Left lung (tissue), 14 donors: ENCODE measurements around the gene MAOB. TPM values are rescaled to one million over a fixed set of nuclear protein-coding genes. Genes with fewer than 3 reads are reported as not detected.
"Not testable (repeated sequence)": the region's sequence is repeated elsewhere in the genome, so short reads cannot be mapped to it uniquely, and the experiment has no call there.

Experiments
- ATAC-seq: fragments of 200-7000 bp; cut with Tn5 transposase; one replicate; pipeline ENCODE4 v1.9.1; 2020; ENCODE audit warnings: moderate library complexity
- DNase-seq, 4 donors: peaks; one replicate each; pipeline ENCODE4 v3.0.0-alpha.2; 2013 to 2020
- H3K27ac ChIP-seq, 2 donors: fragments of 200-600 bp; sonication (generic) in 1 of 2; one replicate each; pipeline versions ENCODE4 v1.5.0 to v1.8.0; 2020 to 2021
- H3K27me3 ChIP-seq, 2 donors: fragments of 200-600 bp; sonication (generic) in 1 of 2; one replicate each; pipeline versions ENCODE4 v1.5.0 to v1.8.0; 2020 to 2021
- H3K36me3 ChIP-seq, 2 donors: fragments of 200-600 bp; sonication (generic) in 1 of 2; one replicate each; pipeline versions ENCODE4 v1.5.0 to v1.8.0; 2020 to 2021
- H3K4me1 ChIP-seq, 2 donors: fragments of 200-600 bp; one replicate each; pipeline ENCODE4 v1.8.0; 2021
- H3K4me3 ChIP-seq, 2 donors: fragments of 200-600 bp; sonication (generic) in 1 of 2; one replicate each; pipeline versions ENCODE4 v1.5.0 to v1.8.0; 2020 to 2021; ENCODE audit warnings: mild to moderate bottlenecking in 1 of 2
- H3K9me3 ChIP-seq, 2 donors: fragments of 200-600 bp; sonication (generic) in 1 of 2; one replicate each; pipeline versions ENCODE4 v1.5.0 to v1.8.0; 2020 to 2021
- intact Hi-C, 2 donors: fragments of 100-400 bp; cut with DNase I; formaldehyde crosslinking; loops; one replicate each; pipeline versions ENCODE4 v1.11.2 to v1.14.2; 2022
- long read RNA-seq, 12 donors: library from polyadenylated mRNA in 2 of 12; unstranded in 2 of 12; transcript quantifications; one replicate each; pipeline ENCODE4 v2.0.0 and lab custom pipeline, GENCODE V29; 2019 to 2026
- polyA plus RNA-seq, 6 donors: library from polyadenylated mRNA; unstranded; fragments of 120-200 nt; gene quantifications; one replicate each; pipeline ENCODE4 v1.2.1, GENCODE V29; 2013; ENCODE audit not compliant: insufficient read length in 6 of 6
- total RNA-seq, 2 donors: library from RNA; stranded (reverse); fragmentation: NEBNext Ultra II Directional; extraction: Animal tissue kit (Norgen Biotek cat#: 25700); gene quantifications; one replicate each; pipeline ENCODE4 v1.2.1, GENCODE V29; 2021
- TF ChIP-seq, protein P1 (sequence below), 2 donors: fragments of 200-600 bp; sonication (generic) in 1 of 2; IDR thresholded peaks; one replicate each; pipeline versions ENCODE4 v1.5.0 to v1.8.0; 2021; ENCODE audit warnings: antibody characterized with exemption in 2 of 2
- donor health status: DM: no; HTN: yes; CAD: no.
- donor health status: DM: no; HTN: no; CAD: no.

The MAOB gene
- total RNA-seq: 10 to 100 TPM; 19.5 to 20.6 TPM
- polyA plus RNA-seq: 10 to 100 TPM in 5 of 6 donors, 1 to 10 TPM in 1; 8.8 to 13.3 (median 11.8) TPM
- long read RNA-seq, donor 1, partial matches to known transcripts: 0 of 3 reads
- long read RNA-seq, donor 1, other reads (novel, unspliced or antisense): 0 of 3 reads
- long read RNA-seq, donor 2, partial matches to known transcripts: 0 of 2 reads
- long read RNA-seq, donor 2, other reads (novel, unspliced or antisense): 0 of 2 reads
- long read RNA-seq, donor 3, partial matches to known transcripts: 0 of 3 reads
- long read RNA-seq, donor 3, other reads (novel, unspliced or antisense): 0 of 3 reads
- long read RNA-seq, donor 4, transcript MAOB-201 (15 exons, 2,566 nt): major isoform, 5 of 8 reads
- long read RNA-seq, donor 4, partial matches to known transcripts: 1 of 8 reads
- long read RNA-seq, donor 4, other reads (novel, unspliced or antisense): 2 of 8 reads
- long read RNA-seq, donor 5, partial matches to known transcripts: 0 of 1 reads
- long read RNA-seq, donor 5, other reads (novel, unspliced or antisense): 0 of 1 reads
- long read RNA-seq, donor 6, partial matches to known transcripts: 0 of 2 reads
- long read RNA-seq, donor 6, other reads (novel, unspliced or antisense): 0 of 2 reads
- long read RNA-seq, donor 7, partial matches to known transcripts: 0 of 1 reads
- long read RNA-seq, donor 7, other reads (novel, unspliced or antisense): 0 of 1 reads
- long read RNA-seq, donor 8, transcript MAOB-201 (15 exons, 2,566 nt): major isoform, 5 of 5 reads
- long read RNA-seq, donor 8, partial matches to known transcripts: 0 of 5 reads
- long read RNA-seq, donor 8, other reads (novel, unspliced or antisense): 0 of 5 reads
- long read RNA-seq, donor 9: 0 reads
- long read RNA-seq, donor 10, partial matches to known transcripts: 0 of 2 reads
- long read RNA-seq, donor 10, other reads (novel, unspliced or antisense): 0 of 2 reads
- long read RNA-seq, donor 11, partial matches to known transcripts: 0 of 3 reads
- long read RNA-seq, donor 11, other reads (novel, unspliced or antisense): 0 of 3 reads
- long read RNA-seq, donor 12, transcript MAOB-201 (15 exons, 2,566 nt): major isoform, 8 of 8 reads
- long read RNA-seq, donor 12, partial matches to known transcripts: 0 of 8 reads
- long read RNA-seq, donor 12, other reads (novel, unspliced or antisense): 0 of 8 reads

DNA sequence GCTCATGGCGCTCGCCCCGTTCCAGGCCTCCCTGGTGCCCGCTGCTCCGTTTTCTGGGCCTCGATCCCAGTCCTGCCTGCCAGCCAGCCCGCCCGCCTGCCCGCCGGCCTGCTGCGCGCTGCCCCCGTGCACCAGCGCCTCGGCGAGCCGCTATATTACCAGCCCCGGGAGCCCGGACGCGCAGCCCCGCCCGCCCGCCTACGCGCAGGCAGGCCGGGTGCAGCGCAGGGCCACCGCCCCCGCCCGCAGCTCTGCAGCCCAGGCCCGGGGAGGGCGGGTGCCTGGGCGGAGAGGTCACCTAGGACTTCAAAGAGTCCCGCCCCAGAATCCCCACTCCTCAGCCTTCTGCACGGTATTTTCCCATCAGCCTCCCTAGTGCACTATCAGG, at the start of gene MAOB:
TSS of gene MAOB (minus strand) at position 157 of the 388 bp plus-strand sequence. CDS start at position 6, 151 bp downstream.
- no peaks in the 10 kb centered on the region for H3K4me1 ChIP-seq
- peak within 1 kb of the TSS in 1 of 2 donors; percentile 28 for H3K27ac ChIP-seq
- no peaks in the 10 kb centered on the region for H3K9me3 ChIP-seq
- H3K4me3 ChIP-seq: peak within 1 kb of the TSS; percentile 21 to 25
- DNase-seq (peak in 3 of 4 donors; percentile 24 to 67 (median 39)), ATAC-seq (peak; percentile 94)
- intact Hi-C loops: no loop called here
- H3K36me3 ChIP-seq: no peaks in the 10 kb centered on the region
- peaks cover 0 to 14% of the 10 kb centered on the region in 2 donors for H3K27me3 ChIP-seq
- TF ChIP-seq, protein P1, sequence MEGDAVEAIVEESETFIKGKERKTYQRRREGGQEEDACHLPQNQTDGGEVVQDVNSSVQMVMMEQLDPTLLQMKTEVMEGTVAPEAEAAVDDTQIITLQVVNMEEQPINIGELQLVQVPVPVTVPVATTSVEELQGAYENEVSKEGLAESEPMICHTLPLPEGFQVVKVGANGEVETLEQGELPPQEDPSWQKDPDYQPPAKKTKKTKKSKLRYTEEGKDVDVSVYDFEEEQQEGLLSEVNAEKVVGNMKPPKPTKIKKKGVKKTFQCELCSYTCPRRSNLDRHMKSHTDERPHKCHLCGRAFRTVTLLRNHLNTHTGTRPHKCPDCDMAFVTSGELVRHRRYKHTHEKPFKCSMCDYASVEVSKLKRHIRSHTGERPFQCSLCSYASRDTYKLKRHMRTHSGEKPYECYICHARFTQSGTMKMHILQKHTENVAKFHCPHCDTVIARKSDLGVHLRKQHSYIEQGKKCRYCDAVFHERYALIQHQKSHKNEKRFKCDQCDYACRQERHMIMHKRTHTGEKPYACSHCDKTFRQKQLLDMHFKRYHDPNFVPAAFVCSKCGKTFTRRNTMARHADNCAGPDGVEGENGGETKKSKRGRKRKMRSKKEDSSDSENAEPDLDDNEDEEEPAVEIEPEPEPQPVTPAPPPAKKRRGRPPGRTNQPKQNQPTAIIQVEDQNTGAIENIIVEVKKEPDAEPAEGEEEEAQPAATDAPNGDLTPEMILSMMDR (IDR thresholded peaks at IDR 0.05): no peak

DNA sequence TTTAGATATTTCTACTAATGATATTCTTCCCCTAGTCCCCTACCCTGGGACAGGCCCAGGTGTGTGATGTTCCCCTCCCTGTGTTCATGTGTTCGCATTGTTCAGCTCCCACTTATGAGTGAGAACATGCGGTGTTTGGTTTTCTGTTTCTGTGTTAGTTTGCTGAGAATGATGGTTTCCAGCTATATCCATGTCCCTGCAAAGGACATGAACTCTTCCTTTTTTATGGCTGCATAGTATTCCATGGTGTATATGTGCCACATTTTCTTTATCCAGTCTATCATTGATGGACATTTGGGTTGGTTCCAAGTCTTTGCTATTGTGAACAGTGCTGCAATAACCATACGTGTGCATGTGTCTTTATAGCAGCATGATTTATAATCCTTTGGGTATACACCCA, 39.8 kb upstream of the MAOB start:
- H3K27ac ChIP-seq, H3K36me3 ChIP-seq, DNase-seq, H3K9me3 ChIP-seq, H3K4me1 ChIP-seq, H3K27me3 ChIP-seq, H3K4me3 ChIP-seq, intact Hi-C loops, ATAC-seq: not testable (repeated sequence)

DNA sequence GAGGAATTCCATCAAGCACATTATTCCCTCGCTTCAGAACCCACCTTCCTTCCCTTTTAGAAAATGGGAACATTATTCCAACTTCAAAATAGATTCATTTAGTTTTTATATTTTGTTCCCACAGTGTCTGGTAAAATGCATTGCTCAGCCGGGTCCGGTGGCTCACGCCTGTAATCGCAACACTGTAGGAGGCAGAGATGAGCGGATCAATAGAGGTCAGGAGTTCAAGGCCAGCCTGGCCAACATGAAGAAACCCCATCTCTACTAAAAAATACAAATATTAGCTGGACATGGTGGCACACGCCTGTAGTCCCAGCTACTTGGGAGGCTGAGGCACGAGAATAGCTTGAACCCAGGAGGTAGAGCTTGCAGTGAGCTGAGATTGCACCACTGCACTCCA, 28.5 kb upstream of the MAOB start:
- H3K4me3 ChIP-seq, H3K36me3 ChIP-seq, H3K27ac ChIP-seq, H3K27me3 ChIP-seq, H3K9me3 ChIP-seq, DNase-seq, H3K4me1 ChIP-seq, intact Hi-C loops, ATAC-seq: not testable (repeated sequence)

DNA sequence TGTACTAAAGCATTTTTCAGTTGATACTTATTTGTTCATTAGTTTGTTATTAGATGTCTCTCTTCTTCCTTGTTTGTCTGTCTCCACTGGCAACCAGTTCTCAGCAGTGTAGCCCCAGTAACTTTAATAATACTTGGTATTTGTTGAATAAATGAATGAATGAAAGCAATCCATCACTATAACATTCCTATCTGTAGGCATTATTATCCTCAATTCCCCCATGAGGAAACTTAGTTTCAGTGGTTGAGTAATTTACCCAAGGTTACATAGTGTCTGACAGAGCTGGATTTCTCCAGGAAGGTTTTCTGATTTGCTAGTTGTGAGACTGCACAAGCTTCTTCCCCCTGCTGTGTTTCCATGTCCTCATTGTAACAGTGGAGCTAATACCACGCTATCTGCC, 27.8 kb upstream of the MAOB start:
- Histone ChIP-seq H3K36me3 (no peaks in the 10 kb centered on the region), H3K9me3 (no peaks in the 10 kb centered on the region), H3K27ac (no peak overlapping the region), H3K4me1 (no peaks in the 10 kb centered on the region), H3K27me3 (peaks cover 0 to 4% of the 10 kb centered on the region in 2 donors), H3K4me3 (no peak overlapping the region)
- ATAC-seq (no peak), DNase-seq (no peak)
- TF ChIP-seq, protein P1 (IDR thresholded peaks at IDR 0.05): no peak
- intact Hi-C loops: no loop called here

DNA sequence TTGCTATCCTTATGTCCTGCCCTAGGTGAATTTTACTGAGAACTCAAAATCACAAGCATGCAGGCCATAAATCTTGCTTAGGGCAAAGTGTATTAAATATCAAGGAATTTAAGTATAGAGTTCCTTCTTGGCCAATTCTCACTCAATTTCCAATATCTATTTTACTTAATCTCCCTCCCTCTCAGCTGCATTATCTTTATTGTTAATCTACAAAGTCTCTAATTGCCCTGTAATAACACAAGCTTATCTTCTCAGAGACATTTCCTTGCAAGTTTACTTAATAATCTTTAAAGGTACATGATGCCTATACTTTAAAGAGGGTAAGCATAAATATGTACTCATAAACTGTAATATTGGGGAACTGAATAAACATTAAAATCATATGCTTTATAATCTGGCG, 26.9 kb upstream of the MAOB start:
- Histone ChIP-seq H3K36me3 (no peaks in the 10 kb centered on the region), H3K4me1 (no peaks in the 10 kb centered on the region), H3K4me3 (no peak overlapping the region), H3K27me3 (peaks cover 0 to 4% of the 10 kb centered on the region in 2 donors), H3K9me3 (no peaks in the 10 kb centered on the region), H3K27ac (no peak overlapping the region)
- TF ChIP-seq, protein P1 (IDR thresholded peaks at IDR 0.05): no peak
- ATAC-seq: no peak
- no peak for DNase-seq
- intact Hi-C loops: no loop called here
